Mesenteric fat pad (tissue), 1 donor: ENCODE data around the gene CSPG4. TPM values are rescaled to one million over a fixed set of nuclear protein-coding genes. Genes with fewer than 3 reads are reported as not detected.

Source experiments
- total RNA-seq: library from RNA; stranded (reverse); fragmentation: NEBNext Ultra II Directional; extraction: Animal tissue kit (Norgen Biotek cat#: 25700); gene quantifications from one replicate; pipeline ENCODE4 v1.2.1, GENCODE V29; 2021
- donor health status: DM: yes; HTN: yes; CAD: no.

Gene CSPG4
- total RNA-seq, 1 donor from 2014 or later: 105 TPM

Other genes with a start within 250 kb of the CSPG4 start
- gene PTPN9, start 133.5 kb downstream of the CSPG4 start, total RNA-seq: 20.5 TPM
- gene SNUPN, start 87.1 kb downstream of the CSPG4 start, total RNA-seq: 22.0 TPM
- 67.5 TPM for gene IMP3, start 72.6 kb downstream of the CSPG4 start, total RNA-seq
- 25.1 TPM for gene SNX33, start 64.9 kb downstream of the CSPG4 start, total RNA-seq
- 34.4 TPM for gene UBE2Q2, start 130.6 kb upstream of the CSPG4 start, total RNA-seq
- 18.3 TPM for gene FBXO22, start 191.0 kb upstream of the CSPG4 start, total RNA-seq